HepG2 (cell line): Measurements from ENCODE around the gene ARHGAP21.

Experiments used
- ZNF274 ChIP-seq: sonication (generic); formaldehyde crosslinking; IDR thresholded peaks from 2 replicates; pipeline ENCODE4 v1.5.1; 2020; ENCODE audit warnings: mild to moderate bottlenecking, missing genetic modification reagents
- ZNF460 ChIP-seq: sonication (generic); formaldehyde crosslinking; IDR thresholded peaks from 2 replicates; pipeline ENCODE4 v1.5.1; 2020; ENCODE audit warnings: missing genetic modification reagents, mild to moderate bottlenecking, borderline replicate concordance
- ZNF713 ChIP-seq: sonication (generic); formaldehyde crosslinking; IDR thresholded peaks from 2 replicates; pipeline ENCODE4 v1.4.0; 2020; ENCODE audit warnings: mild to moderate bottlenecking, missing genetic modification reagents
- TF ChIP-seq, protein P1 (sequence below): sonication (generic); formaldehyde crosslinking; IDR thresholded peaks from 2 replicates; pipeline ENCODE4 v1.5.0; 2020; ENCODE audit warnings: mild to moderate bottlenecking, missing genetic modification reagents, moderate library complexity
- TF ChIP-seq, protein P2 (sequence below): sonication (generic); formaldehyde crosslinking; IDR thresholded peaks from 2 replicates; pipeline ENCODE4 v1.4.0; 2020; ENCODE audit warnings: missing genetic modification reagents
- TF ChIP-seq, protein P3 (sequence below): sonication (generic); formaldehyde crosslinking; IDR thresholded peaks from 2 replicates; pipeline ENCODE4 v1.4.0; 2020; ENCODE audit warnings: missing genetic modification reagents

DNA sequence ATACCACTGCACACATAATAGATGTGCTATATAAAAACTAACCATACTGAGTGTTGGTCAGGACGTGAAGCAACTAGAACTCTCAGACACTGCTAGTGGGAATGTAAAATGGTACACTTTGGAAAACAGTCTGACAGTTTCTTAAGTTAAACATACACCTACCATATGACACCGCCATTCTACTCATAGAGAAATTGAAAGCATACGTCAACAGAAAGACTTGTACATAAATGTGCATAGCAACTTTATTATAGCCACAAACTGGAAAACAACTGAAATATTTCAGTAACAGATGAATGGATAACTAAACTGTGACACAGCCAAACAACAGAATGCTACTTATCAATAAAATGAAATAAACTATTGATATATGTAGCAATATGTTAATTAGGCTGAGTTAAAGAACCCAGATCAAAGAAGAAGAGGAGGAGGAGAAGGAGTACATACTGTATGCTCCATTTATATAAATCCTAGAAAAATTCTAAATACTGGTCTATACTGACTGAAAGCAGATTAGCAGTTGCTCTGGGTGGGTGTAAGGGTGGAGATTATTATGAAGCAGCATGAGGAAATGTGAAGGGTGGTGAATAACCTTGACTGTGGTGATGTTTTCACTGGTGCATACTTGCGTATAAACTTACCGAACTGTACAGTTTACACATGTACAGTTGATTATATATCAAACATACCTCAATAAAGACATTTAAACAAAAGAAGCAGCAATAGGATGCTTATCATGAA, 48.6 kb downstream of the ARHGAP21 start:
- TF ChIP-seq, protein P1, sequence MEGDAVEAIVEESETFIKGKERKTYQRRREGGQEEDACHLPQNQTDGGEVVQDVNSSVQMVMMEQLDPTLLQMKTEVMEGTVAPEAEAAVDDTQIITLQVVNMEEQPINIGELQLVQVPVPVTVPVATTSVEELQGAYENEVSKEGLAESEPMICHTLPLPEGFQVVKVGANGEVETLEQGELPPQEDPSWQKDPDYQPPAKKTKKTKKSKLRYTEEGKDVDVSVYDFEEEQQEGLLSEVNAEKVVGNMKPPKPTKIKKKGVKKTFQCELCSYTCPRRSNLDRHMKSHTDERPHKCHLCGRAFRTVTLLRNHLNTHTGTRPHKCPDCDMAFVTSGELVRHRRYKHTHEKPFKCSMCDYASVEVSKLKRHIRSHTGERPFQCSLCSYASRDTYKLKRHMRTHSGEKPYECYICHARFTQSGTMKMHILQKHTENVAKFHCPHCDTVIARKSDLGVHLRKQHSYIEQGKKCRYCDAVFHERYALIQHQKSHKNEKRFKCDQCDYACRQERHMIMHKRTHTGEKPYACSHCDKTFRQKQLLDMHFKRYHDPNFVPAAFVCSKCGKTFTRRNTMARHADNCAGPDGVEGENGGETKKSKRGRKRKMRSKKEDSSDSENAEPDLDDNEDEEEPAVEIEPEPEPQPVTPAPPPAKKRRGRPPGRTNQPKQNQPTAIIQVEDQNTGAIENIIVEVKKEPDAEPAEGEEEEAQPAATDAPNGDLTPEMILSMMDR (CRISPR knock-in tag) = no peak
- TF ChIP-seq ZNF713 (no peak), ZNF460 (CRISPR knock-in tag) (no peak), ZNF274 (no peak)
- TF ChIP-seq, protein P2, sequence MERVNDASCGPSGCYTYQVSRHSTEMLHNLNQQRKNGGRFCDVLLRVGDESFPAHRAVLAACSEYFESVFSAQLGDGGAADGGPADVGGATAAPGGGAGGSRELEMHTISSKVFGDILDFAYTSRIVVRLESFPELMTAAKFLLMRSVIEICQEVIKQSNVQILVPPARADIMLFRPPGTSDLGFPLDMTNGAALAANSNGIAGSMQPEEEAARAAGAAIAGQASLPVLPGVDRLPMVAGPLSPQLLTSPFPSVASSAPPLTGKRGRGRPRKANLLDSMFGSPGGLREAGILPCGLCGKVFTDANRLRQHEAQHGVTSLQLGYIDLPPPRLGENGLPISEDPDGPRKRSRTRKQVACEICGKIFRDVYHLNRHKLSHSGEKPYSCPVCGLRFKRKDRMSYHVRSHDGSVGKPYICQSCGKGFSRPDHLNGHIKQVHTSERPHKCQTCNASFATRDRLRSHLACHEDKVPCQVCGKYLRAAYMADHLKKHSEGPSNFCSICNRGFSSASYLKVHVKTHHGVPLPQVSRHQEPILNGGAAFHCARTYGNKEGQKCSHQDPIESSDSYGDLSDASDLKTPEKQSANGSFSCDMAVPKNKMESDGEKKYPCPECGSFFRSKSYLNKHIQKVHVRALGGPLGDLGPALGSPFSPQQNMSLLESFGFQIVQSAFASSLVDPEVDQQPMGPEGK (CRISPR knock-in tag) = no peak
- TF ChIP-seq, protein P3, sequence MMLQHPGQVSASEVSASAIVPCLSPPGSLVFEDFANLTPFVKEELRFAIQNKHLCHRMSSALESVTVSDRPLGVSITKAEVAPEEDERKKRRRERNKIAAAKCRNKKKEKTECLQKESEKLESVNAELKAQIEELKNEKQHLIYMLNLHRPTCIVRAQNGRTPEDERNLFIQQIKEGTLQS = no peak
